ENCODE data around the gene RANBP17.
A peak's percentile ranks its signal among the peaks of the same experiment; 100 is the strongest.
"Not testable (repeated sequence)": the region's sequence is repeated elsewhere in the genome, so short reads cannot be mapped to it uniquely, and the experiment has no call there.

RANBP17 gene

GRCh38 chr5:170974461-170974860 lies 112.6 kb downstream of the RANBP17 start:
- H3K4me3 ChIP-seq (ENCODE audit: low read depth, low read length): no peak overlapping the region
- DNase-seq (ENCODE audit: low read depth): no peak
- TF ChIP-seq CTCF (IDR thresholded peaks at IDR 0.05; ENCODE audit: insufficient read depth, low read depth, low read length, missing control alignments): no peak

GRCh38 chr5:170980261-170980660 lies 118.4 kb downstream of the RANBP17 start:
- not testable (repeated sequence) for H3K4me3 ChIP-seq (ENCODE audit: low read depth, low read length); DNase-seq (ENCODE audit: low read depth)

- DNase-seq (ENCODE audit: low read depth): no peak
- no peak overlapping the region for H3K4me3 ChIP-seq (ENCODE audit: low read depth, low read length)
- TF ChIP-seq CTCF (IDR thresholded peaks at IDR 0.05; ENCODE audit: insufficient read depth, low read depth, low read length, missing control alignments): no peak
These were observed 123.7 kb downstream of the RANBP17 start for GRCh38 chr5:170985486-170985885.

- no peak for TF ChIP-seq CTCF (IDR thresholded peaks at IDR 0.05; ENCODE audit: insufficient read depth, low read depth, low read length, missing control alignments)
- DNase-seq (ENCODE audit: low read depth): peak; percentile 1
- H3K4me3 ChIP-seq (ENCODE audit: low read depth, low read length): no peak overlapping the region
These were observed 124.8 kb downstream of the RANBP17 start for GRCh38 chr5:170986598-170986997.

GRCh38 chr5:170993476-170993875 lies 131.7 kb downstream of the RANBP17 start:
- no peak for DNase-seq (ENCODE audit: low read depth)
- H3K4me3 ChIP-seq (ENCODE audit: low read depth, low read length): no peak overlapping the region
- TF ChIP-seq CTCF (IDR thresholded peaks at IDR 0.05; ENCODE audit: insufficient read depth, low read depth, low read length, missing control alignments): no peak

GRCh38 chr5:171010086-171010485 lies 148.3 kb downstream of the RANBP17 start:
- TF ChIP-seq CTCF (IDR thresholded peaks at IDR 0.05; ENCODE audit: insufficient read depth, low read depth, low read length, missing control alignments): no peak
- no peak overlapping the region for H3K4me3 ChIP-seq (ENCODE audit: low read depth, low read length)
- DNase-seq (ENCODE audit: low read depth): no peak

- no peak for DNase-seq (ENCODE audit: low read depth)
These were observed 149.0 kb downstream of the RANBP17 start for GRCh38 chr5:171010816-171011215.

More at GRCh38 chr5:171010816-171011215, 149.0 kb downstream of the RANBP17 start:
- no peak overlapping the region for H3K4me3 ChIP-seq (ENCODE audit: low read depth, low read length)
- TF ChIP-seq CTCF (IDR thresholded peaks at IDR 0.05; ENCODE audit: insufficient read depth, low read depth, low read length, missing control alignments): no peak

All from GM12865 (cell line).